ENCODE measurements around the gene APBA2.

GRCh38 chr15:29086001-29086400 lies 200.2 kb downstream of the APBA2 start:
- TF ChIP-seq RAD21 (conservative IDR thresholded peaks at IDR 0.05 in 1 of 2, IDR thresholded peaks at IDR 0.05 in 1 of 2) = no peak
- TF ChIP-seq MAX (IDR thresholded peaks at IDR 0.05) = no peak
